HCT116 (cell line): ENCODE results near the gene CASTOR1. TPM values are rescaled to one million over a fixed set of nuclear protein-coding genes. Genes with fewer than 3 reads are reported as not detected.

ENCODE experiments used
- ATAC-seq: fragments of 200-7000 bp; cut with Tn5 transposase; 2 replicates; pipeline ENCODE4 v1.9.1; 2020; ENCODE audit warnings: mild to moderate bottlenecking, moderate library complexity
- BruUV-seq: library from RNA; stranded (reverse); fragments of 400-500 nt; replicated peaks from 2 replicates; lab custom pipeline; 2021; lab: Mats Ljungman, UMichigan
- CTCF ChIA-PET: fragments of 300-600 bp; sonication (Branson Sonifier 250); formaldehyde crosslinking; loops from one replicate; lab custom pipeline; 2021; ENCODE audit warnings: antibody characterized with exemption; lab: Charles Lee
- POLR2A ChIA-PET: fragments of 300-600, 350-600 bp; sonication (Branson Sonifier 250); formaldehyde crosslinking; loops from one replicate; lab custom pipeline; 2021; ENCODE audit warnings: antibody characterized with exemption; lab: Charles Lee
- RAD21 ChIA-PET, 2 experiments: fragments of 300-600 bp; sonication (Branson Sonifier 250); formaldehyde crosslinking; loops; one replicate each; lab custom pipeline; 2023; ENCODE audit warnings: low total read pairs in 2 of 2; ENCODE audit not compliant: uncharacterized antibody in 2 of 2, unreplicated experiment in 2 of 2, low non-redundant PET in 1 of 2; lab: Charles Lee
- DNase-seq: peaks from one replicate; pipeline ENCODE4 v3.0.0-alpha.2; 2010; ENCODE audit warnings: low read depth, low spot score
- H2AFZ ChIP-seq: fragments of 200-600 bp; shearing (Covaris generic), sonication (generic); 2 replicates; pipeline ENCODE4 v1.6.1; 2017; ENCODE audit warnings: low read depth, mixed run types, mixed read lengths, antibody characterized with exemption, low read length; ENCODE audit not compliant: poor library complexity, severe bottlenecking
- H3K27ac ChIP-seq: 2 replicates; pipeline ENCODE4 v1.5.1; 2012; ENCODE audit warnings: low read depth, low read length
- H3K27me3 ChIP-seq: fragments of 200-600 bp; sonication (generic); 2 replicates; pipeline ENCODE4 v1.6.1; 2016; ENCODE audit warnings: mixed run types, low read length, mixed read lengths; ENCODE audit not compliant: insufficient read depth
- H3K36me3 ChIP-seq, 2 experiments: fragments of 200-500 bp in 1 of 2; fragments of 200-600 bp in 1 of 2; sonication (Bioruptor generic) in 1 of 2; sonication (generic) in 1 of 2; 2 replicates each; pipeline versions ENCODE4 v1.5.1 to v1.6.1; 2014 to 2016; ENCODE audit warnings: low read length in 2 of 2, inconsistent platforms in 1 of 2, mixed read lengths in 1 of 2, mixed run types in 1 of 2; ENCODE audit not compliant: insufficient read depth in 2 of 2, control insufficient read depth in 1 of 2
- H3K4me1 ChIP-seq, 2 experiments: fragments of 200-600 bp in 1 of 2; sonication (generic) in 1 of 2; 2 replicates each; pipeline versions ENCODE4 v1.5.1 to v1.6.1; 2012 to 2017; ENCODE audit warnings: low read length in 2 of 2, inconsistent platforms in 1 of 2, mild to moderate bottlenecking in 1 of 2, mixed read lengths in 1 of 2, mixed run types in 1 of 2, moderate library complexity in 1 of 2; ENCODE audit not compliant: insufficient read depth in 2 of 2, control insufficient read depth in 1 of 2
- H3K4me2 ChIP-seq: fragments of 200-600 bp; sonication (generic); 2 replicates; pipeline ENCODE4 v1.6.1; 2017; ENCODE audit warnings: mixed run types, low read length, mixed read lengths
- H3K4me3 ChIP-seq, 2 experiments: fragments of 200-600 bp in 1 of 2; sonication (generic) in 1 of 2; replicated peaks in 1 of 2; 2 replicates each; pipeline ENCODE4 v1.5.1; 2011 to 2016; ENCODE audit warnings: low read length in 2 of 2, control low read depth in 1 of 2, low read depth in 1 of 2, mild to moderate bottlenecking in 1 of 2, mixed read lengths in 1 of 2, mixed run types in 1 of 2
- H3K79me2 ChIP-seq: fragments of 200-600 bp; sonication (generic); 2 replicates; pipeline ENCODE4 v1.6.1; 2017; ENCODE audit warnings: mild to moderate bottlenecking, mixed run types, low read length, moderate library complexity, mixed read lengths; ENCODE audit not compliant: insufficient read depth
- H3K9ac ChIP-seq: fragments of 200-600 bp; sonication (generic); 2 replicates; pipeline ENCODE4 v1.6.1; 2016; ENCODE audit warnings: low read length, mixed read lengths
- H3K9me2 ChIP-seq: fragments of 200-600 bp; sonication (generic), shearing (Covaris generic); 2 replicates; pipeline ENCODE4 v1.6.1; 2017; ENCODE audit warnings: mixed run types, mild to moderate bottlenecking, moderate library complexity; ENCODE audit not compliant: insufficient read depth
- H3K9me3 ChIP-seq, 2 experiments: fragments of 200-500 bp in 1 of 2; fragments of 200-600 bp in 1 of 2; sonication (Bioruptor generic) in 1 of 2; sonication (generic) in 1 of 2; 2 replicates each; pipeline ENCODE4 v1.6.1; 2014 to 2017; ENCODE audit warnings: low read length in 2 of 2, mixed read lengths in 2 of 2, inconsistent platforms in 1 of 2, low read depth in 1 of 2, mild to moderate bottlenecking in 1 of 2, mixed run types in 1 of 2, moderate library complexity in 1 of 2; ENCODE audit not compliant: control insufficient read depth in 1 of 2, insufficient read depth in 1 of 2
- H4K20me1 ChIP-seq: fragments of 200-600 bp; sonication (generic), shearing (Covaris generic); 2 replicates; pipeline ENCODE4 v1.6.1; 2017; ENCODE audit warnings: mixed run types, mild to moderate bottlenecking, moderate library complexity; ENCODE audit not compliant: insufficient read depth
- EGR1 ChIP-seq: IDR thresholded peaks from 2 replicates; pipeline ENCODE4 v1.6.1; 2012; ENCODE audit warnings: low read depth
- EZH2 ChIP-seq: fragments of 200-600 bp; sonication (generic); IDR thresholded peaks from 2 replicates; pipeline ENCODE4 v1.6.1; 2017; ENCODE audit warnings: antibody characterized with exemption, mixed run types
- FOSL1 ChIP-seq: IDR thresholded peaks from 2 replicates; pipeline ENCODE4 v1.6.1; 2012; ENCODE audit warnings: low read depth
- RAD21 ChIP-seq: IDR thresholded peaks from 2 replicates; pipeline ENCODE4 v1.6.1; 2012; ENCODE audit warnings: low read depth, mild to moderate bottlenecking
- SP1 ChIP-seq: IDR thresholded peaks from 2 replicates; pipeline ENCODE4 v1.6.1; 2012; ENCODE audit warnings: low read depth
- TCF7L2 ChIP-seq: IDR thresholded peaks from 2 replicates; pipeline ENCODE4 v1.7.0; 2011; ENCODE audit warnings: borderline replicate concordance, inconsistent platforms; ENCODE audit not compliant: insufficient read depth, insufficient read length; ENCODE audit errors: extremely low read depth
- ZFX ChIP-seq: fragments of 450-650 bp; IDR thresholded peaks from 2 replicates; pipeline ENCODE4 v1.6.1; 2017
- intact Hi-C: fragments of 100-400 bp; cut with micrococcal nuclease; formaldehyde crosslinking; loops from 2 replicates; pipeline ENCODE4 v1.10.0; 2022
- total RNA-seq: library from RNA; stranded (reverse); gene quantifications from one replicate; pipeline ENCODE4 v1.2.1, GENCODE V29; 2021; ENCODE audit not compliant: unreplicated experiment
- TF ChIP-seq, protein P1 (sequence below): IDR thresholded peaks from 2 replicates; pipeline ENCODE4 v1.6.1; 2012
- TF ChIP-seq, protein P2 (sequence below): IDR thresholded peaks from 2 replicates; pipeline ENCODE4 v1.6.1; 2011; ENCODE audit warnings: mild to moderate bottlenecking, low read length, moderate library complexity; ENCODE audit not compliant: insufficient replicate concordance; ENCODE audit errors: extremely low read depth
- TF ChIP-seq, protein P3 (sequence below): IDR thresholded peaks from 2 replicates; pipeline ENCODE4 v1.6.1; 2012; ENCODE audit warnings: low read depth

CASTOR1 gene
- total RNA-seq, 1 experiment from 2014 or later, result 6.5 TPM

DNA sequence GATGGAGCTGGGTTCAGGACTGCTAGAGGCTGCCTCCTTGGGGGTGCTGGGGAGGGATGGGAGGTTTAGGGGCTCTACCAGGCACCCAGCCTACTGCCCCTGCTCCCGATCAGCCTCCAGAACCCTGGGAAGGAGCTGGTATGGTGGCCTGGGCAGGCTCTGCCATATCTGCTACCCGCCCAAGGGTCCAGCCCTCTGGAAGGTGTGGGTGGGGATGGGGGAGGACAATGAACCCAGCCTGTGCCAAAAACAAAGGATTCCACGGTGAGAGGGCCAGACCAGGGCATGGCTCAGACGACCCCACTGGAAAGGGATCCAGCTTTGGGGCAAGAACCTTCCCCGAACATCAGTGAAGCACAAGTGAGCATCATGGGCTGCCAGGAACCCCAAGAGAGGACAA is 3.0 kb downstream of the CASTOR1 start:
- no TSS peak for BruUV-seq
- intact Hi-C loops, result loop anchor here (5.0 kb wide), 1 partner anchor 141 kb away; the partner anchor contains the start of gene MTFP1
- H3K4me1 ChIP-seq, result peaks cover 33 to 53% of the 10 kb centered on the region in 2 experiments
- H3K27me3 ChIP-seq, result no peaks in the 10 kb centered on the region
- peak overlapping the region; percentile 97; the same call in 1 of the 2 replicates for H3K4me2 ChIP-seq
- H3K27ac ChIP-seq, result no peak overlapping the region
- ChIA-PET RAD21 (no interaction called here), CTCF (interaction anchor here (0.9 kb wide), 1 partner anchor 9 kb away, joined by 4 read pairs; no protein-coding TSS in a partner anchor), POLR2A (no interaction called here)
- no peak overlapping the region for H3K4me3 ChIP-seq
- no peak overlapping the region for H3K9ac ChIP-seq
- no peaks in the 10 kb centered on the region for H3K9me3 ChIP-seq
- no peaks in the 10 kb centered on the region for H3K9me2 ChIP-seq
- DNase-seq, result no peak
- ATAC-seq, result no peak
- H4K20me1 ChIP-seq, result no peaks in the 10 kb centered on the region
- no peak overlapping the region for H2AFZ ChIP-seq
- H3K79me2 ChIP-seq, result no peaks in the 10 kb centered on the region
- TF ChIP-seq ZFX, result no peak
- TF ChIP-seq, protein P1, sequence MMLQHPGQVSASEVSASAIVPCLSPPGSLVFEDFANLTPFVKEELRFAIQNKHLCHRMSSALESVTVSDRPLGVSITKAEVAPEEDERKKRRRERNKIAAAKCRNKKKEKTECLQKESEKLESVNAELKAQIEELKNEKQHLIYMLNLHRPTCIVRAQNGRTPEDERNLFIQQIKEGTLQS, result no peak
- TF ChIP-seq EGR1, result no peak
- no peak for TF ChIP-seq TCF7L2
- TF ChIP-seq, protein P2, sequence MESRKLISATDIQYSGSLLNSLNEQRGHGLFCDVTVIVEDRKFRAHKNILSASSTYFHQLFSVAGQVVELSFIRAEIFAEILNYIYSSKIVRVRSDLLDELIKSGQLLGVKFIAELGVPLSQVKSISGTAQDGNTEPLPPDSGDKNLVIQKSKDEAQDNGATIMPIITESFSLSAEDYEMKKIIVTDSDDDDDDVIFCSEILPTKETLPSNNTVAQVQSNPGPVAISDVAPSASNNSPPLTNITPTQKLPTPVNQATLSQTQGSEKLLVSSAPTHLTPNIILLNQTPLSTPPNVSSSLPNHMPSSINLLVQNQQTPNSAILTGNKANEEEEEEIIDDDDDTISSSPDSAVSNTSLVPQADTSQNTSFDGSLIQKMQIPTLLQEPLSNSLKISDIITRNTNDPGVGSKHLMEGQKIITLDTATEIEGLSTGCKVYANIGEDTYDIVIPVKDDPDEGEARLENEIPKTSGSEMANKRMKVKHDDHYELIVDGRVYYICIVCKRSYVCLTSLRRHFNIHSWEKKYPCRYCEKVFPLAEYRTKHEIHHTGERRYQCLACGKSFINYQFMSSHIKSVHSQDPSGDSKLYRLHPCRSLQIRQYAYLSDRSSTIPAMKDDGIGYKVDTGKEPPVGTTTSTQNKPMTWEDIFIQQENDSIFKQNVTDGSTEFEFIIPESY, result no peak
- TF ChIP-seq, all 23 proteins: peak for 0
- no peaks in the 10 kb centered on the region for H3K36me3 ChIP-seq

- no peak for TF ChIP-seq FOSL1
- TF ChIP-seq, protein P3, sequence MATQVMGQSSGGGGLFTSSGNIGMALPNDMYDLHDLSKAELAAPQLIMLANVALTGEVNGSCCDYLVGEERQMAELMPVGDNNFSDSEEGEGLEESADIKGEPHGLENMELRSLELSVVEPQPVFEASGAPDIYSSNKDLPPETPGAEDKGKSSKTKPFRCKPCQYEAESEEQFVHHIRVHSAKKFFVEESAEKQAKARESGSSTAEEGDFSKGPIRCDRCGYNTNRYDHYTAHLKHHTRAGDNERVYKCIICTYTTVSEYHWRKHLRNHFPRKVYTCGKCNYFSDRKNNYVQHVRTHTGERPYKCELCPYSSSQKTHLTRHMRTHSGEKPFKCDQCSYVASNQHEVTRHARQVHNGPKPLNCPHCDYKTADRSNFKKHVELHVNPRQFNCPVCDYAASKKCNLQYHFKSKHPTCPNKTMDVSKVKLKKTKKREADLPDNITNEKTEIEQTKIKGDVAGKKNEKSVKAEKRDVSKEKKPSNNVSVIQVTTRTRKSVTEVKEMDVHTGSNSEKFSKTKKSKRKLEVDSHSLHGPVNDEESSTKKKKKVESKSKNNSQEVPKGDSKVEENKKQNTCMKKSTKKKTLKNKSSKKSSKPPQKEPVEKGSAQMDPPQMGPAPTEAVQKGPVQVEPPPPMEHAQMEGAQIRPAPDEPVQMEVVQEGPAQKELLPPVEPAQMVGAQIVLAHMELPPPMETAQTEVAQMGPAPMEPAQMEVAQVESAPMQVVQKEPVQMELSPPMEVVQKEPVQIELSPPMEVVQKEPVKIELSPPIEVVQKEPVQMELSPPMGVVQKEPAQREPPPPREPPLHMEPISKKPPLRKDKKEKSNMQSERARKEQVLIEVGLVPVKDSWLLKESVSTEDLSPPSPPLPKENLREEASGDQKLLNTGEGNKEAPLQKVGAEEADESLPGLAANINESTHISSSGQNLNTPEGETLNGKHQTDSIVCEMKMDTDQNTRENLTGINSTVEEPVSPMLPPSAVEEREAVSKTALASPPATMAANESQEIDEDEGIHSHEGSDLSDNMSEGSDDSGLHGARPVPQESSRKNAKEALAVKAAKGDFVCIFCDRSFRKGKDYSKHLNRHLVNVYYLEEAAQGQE, result no peak
- no peak for TF ChIP-seq RAD21
- TF ChIP-seq SP1, result no peak
- TF ChIP-seq, protein P2, result no peak
- TF ChIP-seq TCF7L2, result no peak
- TF ChIP-seq, protein P1, result no peak
- TF ChIP-seq EZH2, result no peak
- TF ChIP-seq, all 23 proteins: peak for 0
- no peak for DNase-seq
- H3K4me3 ChIP-seq, result no peak overlapping the region
- H3K36me3 ChIP-seq, result no peaks in the 10 kb centered on the region
- no peak overlapping the region for H3K9ac ChIP-seq
- no peak overlapping the region for H3K4me2 ChIP-seq
- ChIA-PET RAD21 (no interaction called here), POLR2A (no interaction called here), CTCF (interaction anchor here (0.9 kb wide), 1 partner anchor 9 kb away, joined by 4 read pairs; no protein-coding TSS in a partner anchor)
- no TSS peak for BruUV-seq
- no peak for ATAC-seq
- no peaks in the 10 kb centered on the region for H3K27me3 ChIP-seq
- H2AFZ ChIP-seq, result no peak overlapping the region
- H3K9me2 ChIP-seq, result no peaks in the 10 kb centered on the region
- no peaks in the 10 kb centered on the region for H3K79me2 ChIP-seq
- intact Hi-C loops, result loop anchor here (5.0 kb wide), 1 partner anchor 141 kb away; the partner anchor contains the start of gene MTFP1
- no peaks in the 10 kb centered on the region for H3K9me3 ChIP-seq
- no peaks in the 10 kb centered on the region for H4K20me1 ChIP-seq
- peaks cover 28 to 48% of the 10 kb centered on the region in 2 experiments for H3K4me1 ChIP-seq
- no peak overlapping the region for H3K27ac ChIP-seq
These were observed 3.5 kb downstream of the CASTOR1 start for GRCh38 chr22:30285846-30286200.
